Effector memory CD8-positive, alpha-beta T cell (primary cell): ENCODE measurements around the gene TFDP1.
A peak's percentile ranks its signal among the peaks of the same experiment; 100 is the strongest.

Experiments used
- ATAC-seq: fragments of 150-1000 bp; cut with Tn5 transposase; replicated peaks from 2 replicates; pipeline ENCODE4 v1.10.0; 2021; ENCODE audit warnings: mild to moderate bottlenecking, moderate library complexity
- DNase-seq, 3 experiments: peaks; one replicate each; pipeline ENCODE4 v3.0.0; 2021
- H3K27ac Mint-ChIP-seq, 2 donors: one replicate each; pipeline ENCODE4 v1.8.0; 2022; ENCODE audit warnings: mild to moderate bottlenecking in 2 of 2, mixed read lengths in 2 of 2, moderate library complexity in 2 of 2
- H3K27me3 Mint-ChIP-seq, 2 donors: one replicate each; pipeline ENCODE4 v1.8.0; 2022; ENCODE audit warnings: mixed read lengths in 2 of 2
- H3K36me3 Mint-ChIP-seq: one replicate; pipeline ENCODE4 v1.8.0; 2022; ENCODE audit warnings: mild to moderate bottlenecking, moderate library complexity, mixed read lengths; ENCODE audit not compliant: insufficient read depth
- H3K4me1 Mint-ChIP-seq, 2 donors: one replicate each; pipeline ENCODE4 v1.8.0; 2022; ENCODE audit warnings: low read depth in 2 of 2, mixed read lengths in 2 of 2
- H3K4me3 Mint-ChIP-seq, 2 donors: one replicate each; pipeline ENCODE4 v1.8.0; 2022; ENCODE audit warnings: mild to moderate bottlenecking in 2 of 2, mixed read lengths in 2 of 2, moderate library complexity in 2 of 2
- H3K9me3 Mint-ChIP-seq, 2 donors: one replicate each; pipeline ENCODE4 v1.8.0; 2022; ENCODE audit warnings: mixed read lengths in 2 of 2

TFDP1 gene

GRCh38 chr13:113601166-113602070, 16.9 kb downstream of the TFDP1 start:
- no peak overlapping the region for H3K27ac Mint-ChIP-seq
- ATAC-seq (no peak), DNase-seq (no peak)
- peaks cover 2% of the 10 kb centered on the region for H3K36me3 Mint-ChIP-seq
- H3K9me3 Mint-ChIP-seq, result no peaks in the 10 kb centered on the region
- H3K4me3 Mint-ChIP-seq, result peak overlapping the region in 1 of 2 donors; percentile 22
- peaks cover 22 to 25% of the 10 kb centered on the region in 2 donors for H3K4me1 Mint-ChIP-seq
- H3K27me3 Mint-ChIP-seq, result no peaks in the 10 kb centered on the region

- H3K27ac Mint-ChIP-seq, result peak overlapping the region; percentile 33 to 72
- H3K4me1 Mint-ChIP-seq, result peaks cover 19 to 25% of the 10 kb centered on the region in 2 donors
- no peak for DNase-seq
- ATAC-seq, result no peak
- H3K9me3 Mint-ChIP-seq, result no peaks in the 10 kb centered on the region
- H3K36me3 Mint-ChIP-seq, result peaks cover 4% of the 10 kb centered on the region
- H3K27me3 Mint-ChIP-seq, result no peaks in the 10 kb centered on the region
- peak overlapping the region in 1 of 2 donors; percentile 35 for H3K4me3 Mint-ChIP-seq
Measured at GRCh38 chr13:113602291-113602988, 17.9 kb downstream of the TFDP1 start.

GRCh38 chr13:113603116-113603710, 18.7 kb downstream of the TFDP1 start:
- peaks cover 16 to 27% of the 10 kb centered on the region in 2 donors for H3K4me1 Mint-ChIP-seq
- no peak for ATAC-seq

GRCh38 chr13:113604186-113604585, 19.6 kb downstream of the TFDP1 start:
- Mint-ChIP-seq H3K9me3 (no peaks in the 10 kb centered on the region), H3K27me3 (no peaks in the 10 kb centered on the region), H3K4me1 (peaks cover 10 to 32% of the 10 kb centered on the region in 2 donors), H3K36me3 (peaks cover 8% of the 10 kb centered on the region), H3K4me3 (no peak overlapping the region), H3K27ac (no peak overlapping the region)
- DNase-seq (no peak), ATAC-seq (no peak)

More at GRCh38 chr13:113603116-113603710, 18.7 kb downstream of the TFDP1 start:
- peak overlapping the region; percentile 33 to 72 for H3K27ac Mint-ChIP-seq
- DNase-seq, result no peak
- no peaks in the 10 kb centered on the region for H3K27me3 Mint-ChIP-seq
- no peaks in the 10 kb centered on the region for H3K9me3 Mint-ChIP-seq
- peak overlapping the region in 1 of 2 donors; percentile 35 for H3K4me3 Mint-ChIP-seq
- H3K36me3 Mint-ChIP-seq, result peaks cover 6% of the 10 kb centered on the region

- Mint-ChIP-seq H3K4me1 (peaks cover 9 to 31% of the 10 kb centered on the region in 2 donors), H3K27me3 (no peaks in the 10 kb centered on the region), H3K27ac (no peak overlapping the region), H3K4me3 (no peak overlapping the region), H3K9me3 (no peaks in the 10 kb centered on the region), H3K36me3 (peaks cover 8% of the 10 kb centered on the region)
- ATAC-seq (no peak), DNase-seq (no peak)
Measured at GRCh38 chr13:113605461-113605860, 20.9 kb downstream of the TFDP1 start.

GRCh38 chr13:113605866-113606438, 21.4 kb downstream of the TFDP1 start:
- Mint-ChIP-seq H3K27ac (peak overlapping the region in 1 of 2 donors; percentile 72), H3K9me3 (no peaks in the 10 kb centered on the region), H3K36me3 (peaks cover 8% of the 10 kb centered on the region), H3K4me1 (peaks cover 7 to 29% of the 10 kb centered on the region in 2 donors), H3K27me3 (no peaks in the 10 kb centered on the region), H3K4me3 (no peak overlapping the region)
- no peak for DNase-seq
- ATAC-seq, result no peak

- Mint-ChIP-seq H3K4me1 (peaks cover 7 to 23% of the 10 kb centered on the region in 2 donors), H3K9me3 (no peaks in the 10 kb centered on the region), H3K36me3 (peaks cover 8% of the 10 kb centered on the region), H3K27me3 (no peaks in the 10 kb centered on the region), H3K4me3 (peak overlapping the region in 1 of 2 donors; percentile 7), H3K27ac (peak overlapping the region in 1 of 2 donors; percentile 84)
- DNase-seq (peak in 2 of 3 experiments; percentile 23 to 30), ATAC-seq (peak; percentile 81)
Measured at GRCh38 chr13:113607056-113607888, 22.7 kb downstream of the TFDP1 start.

GRCh38 chr13:113607889-113608635, 23.5 kb downstream of the TFDP1 start:
- H3K4me3 Mint-ChIP-seq, result peak overlapping the region in 1 of 2 donors; percentile 7
- ATAC-seq (peak; percentile 42), DNase-seq (no peak)
- peaks cover 8% of the 10 kb centered on the region for H3K36me3 Mint-ChIP-seq
- no peaks in the 10 kb centered on the region for H3K9me3 Mint-ChIP-seq
- H3K27ac Mint-ChIP-seq, result peak overlapping the region in 1 of 2 donors; percentile 84
- peaks cover 2 to 20% of the 10 kb centered on the region in 2 donors for H3K4me1 Mint-ChIP-seq
- no peaks in the 10 kb centered on the region for H3K27me3 Mint-ChIP-seq

GRCh38 chr13:113608967-113609533, 24.5 kb downstream of the TFDP1 start:
- no peak overlapping the region for H3K4me3 Mint-ChIP-seq
- peak overlapping the region in 1 of 2 donors; percentile 84 for H3K27ac Mint-ChIP-seq
- H3K27me3 Mint-ChIP-seq, result no peaks in the 10 kb centered on the region
- H3K9me3 Mint-ChIP-seq, result no peaks in the 10 kb centered on the region
- no peak for ATAC-seq
- H3K4me1 Mint-ChIP-seq, result peaks cover 0 to 20% of the 10 kb centered on the region in 2 donors
- H3K36me3 Mint-ChIP-seq, result peaks cover 8% of the 10 kb centered on the region
- DNase-seq, result no peak

- ATAC-seq, result no peak
- no peak for DNase-seq
- Mint-ChIP-seq H3K27me3 (no peaks in the 10 kb centered on the region), H3K36me3 (peaks cover 8% of the 10 kb centered on the region), H3K9me3 (no peaks in the 10 kb centered on the region), H3K27ac (peak overlapping the region in 1 of 2 donors; percentile 20), H3K4me1 (peaks cover 0 to 18% of the 10 kb centered on the region in 2 donors), H3K4me3 (no peak overlapping the region)
Measured at GRCh38 chr13:113609616-113610015, 25.1 kb downstream of the TFDP1 start.

- Mint-ChIP-seq H3K36me3 (peaks cover 8% of the 10 kb centered on the region), H3K9me3 (no peaks in the 10 kb centered on the region), H3K27ac (peak overlapping the region in 1 of 2 donors; percentile 44), H3K4me3 (no peak overlapping the region), H3K27me3 (no peaks in the 10 kb centered on the region), H3K4me1 (peaks cover 0 to 16% of the 10 kb centered on the region in 2 donors)
- ATAC-seq, result no peak
- no peak for DNase-seq
Measured at GRCh38 chr13:113610266-113610665, 25.7 kb downstream of the TFDP1 start.
